ENCODE measurements around the gene DDX49.
"Not testable (repeated sequence)": the region's sequence is repeated elsewhere in the genome, so short reads cannot be mapped to it uniquely, and the experiment has no call there.

Gene DDX49

GRCh38 chr19:18942692-18943091, 23.2 kb downstream of the DDX49 start:
- no peak for DNase-seq (ENCODE audit: low spot score)

GRCh38 chr19:18943465-18943864, 23.9 kb downstream of the DDX49 start:
- no peak for DNase-seq (ENCODE audit: low spot score)

GRCh38 chr19:18945297-18945696, 25.8 kb downstream of the DDX49 start:
- DNase-seq (ENCODE audit: low spot score) = no peak

- DNase-seq (ENCODE audit: low spot score) = no peak
Observed at GRCh38 chr19:18946335-18946734, 26.8 kb downstream of the DDX49 start.

- no peak for DNase-seq (ENCODE audit: low spot score)
Observed at GRCh38 chr19:18946918-18947317, 27.4 kb downstream of the DDX49 start.

GRCh38 chr19:18948075-18948975, 28.8 kb downstream of the DDX49 start:
- DNase-seq (ENCODE audit: low spot score) = no peak

GRCh38 chr19:18948976-18949356, 29.5 kb downstream of the DDX49 start:
- no peak for DNase-seq (ENCODE audit: low spot score)

GRCh38 chr19:18949858-18950257, 30.3 kb downstream of the DDX49 start:
- no peak for DNase-seq (ENCODE audit: low spot score)

- DNase-seq (ENCODE audit: low spot score) = no peak
Observed at GRCh38 chr19:18951721-18952281, 32.3 kb downstream of the DDX49 start.

GRCh38 chr19:18952364-18953003, 33.0 kb downstream of the DDX49 start:
- DNase-seq (ENCODE audit: low spot score) = not testable (repeated sequence)

- no peak for DNase-seq (ENCODE audit: low spot score)
Observed at GRCh38 chr19:18954094-18954493, 34.6 kb downstream of the DDX49 start.

GRCh38 chr19:18955042-18955441, 35.5 kb downstream of the DDX49 start:
- DNase-seq (ENCODE audit: low spot score) = no peak

- no peak for DNase-seq (ENCODE audit: low spot score)
Observed at GRCh38 chr19:18960370-18960769, 40.9 kb downstream of the DDX49 start.

GRCh38 chr19:18961767-18962620, 42.5 kb downstream of the DDX49 start:
- DNase-seq (ENCODE audit: low spot score) = no peak

GRCh38 chr19:18964121-18964520, 44.6 kb downstream of the DDX49 start:
- no peak for DNase-seq (ENCODE audit: low spot score)

- DNase-seq (ENCODE audit: low spot score) = no peak
Observed at GRCh38 chr19:18966307-18966706, 46.8 kb downstream of the DDX49 start.

GRCh38 chr19:18967358-18968146, 48.0 kb downstream of the DDX49 start:
- DNase-seq (ENCODE audit: low spot score) = no peak

- no peak for DNase-seq (ENCODE audit: low spot score)
Observed at GRCh38 chr19:18969931-18970659, 50.6 kb downstream of the DDX49 start.

- no peak for DNase-seq (ENCODE audit: low spot score)
Observed at GRCh38 chr19:18972301-18972811, 52.8 kb downstream of the DDX49 start.

- no peak for DNase-seq (ENCODE audit: low spot score)
Observed at GRCh38 chr19:18972851-18973250, 53.3 kb downstream of the DDX49 start.
